ENCODE results near the gene ADGRG7. TPM values are rescaled to one million over a fixed set of nuclear protein-coding genes. Genes with fewer than 3 reads are reported as not detected.

ADGRG7 gene
- 34.2 TPM in 1 of 2 replicates, not detected in the other for total RNA-seq

GRCh38 chr3:100609305-100609704, at the start of gene ADGRG7:
TSS of gene ADGRG7 (plus strand) at chr3:100609601. CDS start at chr3:100609857, 256 bp downstream.

GRCh38 chr3:100708989-100709841, 99.8 kb downstream of the ADGRG7 start, which contains the start of gene TFG:
TSS of gene TFG (plus strand) at chr3:100709494. CDS start at chr3:100713686, 4,192 bp downstream.

Other genes starting within 250 kb of the ADGRG7 start
- gene TOMM70, start 208.5 kb upstream of the ADGRG7 start, total RNA-seq: 50.9 and 59.5 TPM in 2 replicates
- 1.00 and 1.4 TPM in 2 replicates for gene LNP1, start 208.1 kb upstream of the ADGRG7 start, total RNA-seq
- gene TMEM45A, start 117.0 kb upstream of the ADGRG7 start, total RNA-seq: 8.5 and 10.7 TPM in 2 replicates
- 104 and 112 TPM in 2 replicates for gene TFG, start 99.9 kb downstream of the ADGRG7 start, total RNA-seq